Stomach (tissue), 4 donors: ENCODE results near the gene ZNF532.

Source experiments
- EP300 ChIP-seq: sonication (generic); formaldehyde crosslinking; IDR thresholded peaks from one replicate; pipeline ENCODE4 v1.6.1; 2017; ENCODE audit warnings: antibody characterized with exemption
- POLR2AphosphoS5 ChIP-seq, 3 donors: sonication (generic); formaldehyde crosslinking; IDR thresholded peaks; one replicate each; pipeline ENCODE4 v1.6.1; 2016; ENCODE audit warnings: antibody characterized with exemption in 3 of 3
- TF ChIP-seq, protein P1 (sequence below), 7 experiments: fragments of 450-650 bp in 4 of 7; fragments of 200-600 bp in 3 of 7; sonication (generic) in 3 of 7; IDR thresholded peaks; one replicate each; pipeline ENCODE4 v1.5.1; 2016 to 2019; ENCODE audit warnings: antibody characterized with exemption in 7 of 7, control low read depth in 2 of 7, mild to moderate bottlenecking in 1 of 7

DNA sequence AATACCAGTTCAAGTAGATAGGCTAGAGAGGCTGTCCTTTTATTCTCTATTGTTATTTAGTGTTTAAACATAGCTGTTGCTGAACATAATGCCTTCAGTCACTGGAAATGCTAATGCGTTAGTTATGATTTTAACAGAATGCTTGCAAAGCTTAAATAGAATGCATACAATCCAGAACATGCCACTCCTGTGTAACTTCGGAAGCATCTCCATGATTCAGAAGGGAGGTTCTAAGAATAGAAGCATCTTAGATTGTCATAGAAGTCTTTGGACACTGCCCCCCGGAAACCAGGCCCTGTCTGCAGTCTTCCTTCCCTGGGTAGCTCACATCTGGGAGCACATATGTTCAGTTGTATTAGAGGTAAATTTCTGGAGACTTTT lies 73.2 kb downstream of the ZNF532 start:
- TF ChIP-seq, protein P1, sequence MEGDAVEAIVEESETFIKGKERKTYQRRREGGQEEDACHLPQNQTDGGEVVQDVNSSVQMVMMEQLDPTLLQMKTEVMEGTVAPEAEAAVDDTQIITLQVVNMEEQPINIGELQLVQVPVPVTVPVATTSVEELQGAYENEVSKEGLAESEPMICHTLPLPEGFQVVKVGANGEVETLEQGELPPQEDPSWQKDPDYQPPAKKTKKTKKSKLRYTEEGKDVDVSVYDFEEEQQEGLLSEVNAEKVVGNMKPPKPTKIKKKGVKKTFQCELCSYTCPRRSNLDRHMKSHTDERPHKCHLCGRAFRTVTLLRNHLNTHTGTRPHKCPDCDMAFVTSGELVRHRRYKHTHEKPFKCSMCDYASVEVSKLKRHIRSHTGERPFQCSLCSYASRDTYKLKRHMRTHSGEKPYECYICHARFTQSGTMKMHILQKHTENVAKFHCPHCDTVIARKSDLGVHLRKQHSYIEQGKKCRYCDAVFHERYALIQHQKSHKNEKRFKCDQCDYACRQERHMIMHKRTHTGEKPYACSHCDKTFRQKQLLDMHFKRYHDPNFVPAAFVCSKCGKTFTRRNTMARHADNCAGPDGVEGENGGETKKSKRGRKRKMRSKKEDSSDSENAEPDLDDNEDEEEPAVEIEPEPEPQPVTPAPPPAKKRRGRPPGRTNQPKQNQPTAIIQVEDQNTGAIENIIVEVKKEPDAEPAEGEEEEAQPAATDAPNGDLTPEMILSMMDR (IDR thresholded peaks at IDR 0.05) = no peak
- TF ChIP-seq POLR2AphosphoS5 (IDR thresholded peaks at IDR 0.05) (no peak), EP300 (no peak)
